ENCODE measurements around the gene LHX5. TPM values are rescaled to one million over a fixed set of nuclear protein-coding genes. Genes with fewer than 3 reads are reported as not detected.
"Not testable (repeated sequence)": the region's sequence is repeated elsewhere in the genome, so short reads cannot be mapped to it uniquely, and the experiment has no call there.

Gene LHX5
- total and polyA plus RNA-seq, 2 experiments from 2014 or later = not detected

GRCh38 chr12:113497693-113498092, 26.0 kb upstream of the LHX5 start:
- H3K27me3 ChIP-seq = peaks cover 47% of the 10 kb centered on the region
- no peak overlapping the region for H3K4me3 ChIP-seq
- H3K36me3 ChIP-seq = no peaks in the 10 kb centered on the region
- TF ChIP-seq, protein P1, sequence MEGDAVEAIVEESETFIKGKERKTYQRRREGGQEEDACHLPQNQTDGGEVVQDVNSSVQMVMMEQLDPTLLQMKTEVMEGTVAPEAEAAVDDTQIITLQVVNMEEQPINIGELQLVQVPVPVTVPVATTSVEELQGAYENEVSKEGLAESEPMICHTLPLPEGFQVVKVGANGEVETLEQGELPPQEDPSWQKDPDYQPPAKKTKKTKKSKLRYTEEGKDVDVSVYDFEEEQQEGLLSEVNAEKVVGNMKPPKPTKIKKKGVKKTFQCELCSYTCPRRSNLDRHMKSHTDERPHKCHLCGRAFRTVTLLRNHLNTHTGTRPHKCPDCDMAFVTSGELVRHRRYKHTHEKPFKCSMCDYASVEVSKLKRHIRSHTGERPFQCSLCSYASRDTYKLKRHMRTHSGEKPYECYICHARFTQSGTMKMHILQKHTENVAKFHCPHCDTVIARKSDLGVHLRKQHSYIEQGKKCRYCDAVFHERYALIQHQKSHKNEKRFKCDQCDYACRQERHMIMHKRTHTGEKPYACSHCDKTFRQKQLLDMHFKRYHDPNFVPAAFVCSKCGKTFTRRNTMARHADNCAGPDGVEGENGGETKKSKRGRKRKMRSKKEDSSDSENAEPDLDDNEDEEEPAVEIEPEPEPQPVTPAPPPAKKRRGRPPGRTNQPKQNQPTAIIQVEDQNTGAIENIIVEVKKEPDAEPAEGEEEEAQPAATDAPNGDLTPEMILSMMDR (IDR thresholded peaks at IDR 0.05; ENCODE audit: low read depth, low read length) = no peak
- H3K27ac ChIP-seq = no peak overlapping the region
- no peaks in the 10 kb centered on the region for H3K9me3 ChIP-seq (ENCODE audit: low read depth)
- H3K4me1 ChIP-seq (ENCODE audit: low read depth) = no peaks in the 10 kb centered on the region
- DNase-seq (ENCODE audit: low read depth in 1 of 2, low spot score in 1 of 2) = no peak

- H3K4me1 ChIP-seq (ENCODE audit: low read depth); H3K9me3 ChIP-seq (ENCODE audit: low read depth); H3K27ac ChIP-seq; H3K36me3 ChIP-seq; H3K4me3 ChIP-seq; DNase-seq (ENCODE audit: low read depth in 1 of 2, low spot score in 1 of 2): not testable (repeated sequence)
- H3K27me3 ChIP-seq = peaks cover 40% of the 10 kb centered on the region
Measured at GRCh38 chr12:113495941-113496340, 24.3 kb upstream of the LHX5 start.

DNA sequence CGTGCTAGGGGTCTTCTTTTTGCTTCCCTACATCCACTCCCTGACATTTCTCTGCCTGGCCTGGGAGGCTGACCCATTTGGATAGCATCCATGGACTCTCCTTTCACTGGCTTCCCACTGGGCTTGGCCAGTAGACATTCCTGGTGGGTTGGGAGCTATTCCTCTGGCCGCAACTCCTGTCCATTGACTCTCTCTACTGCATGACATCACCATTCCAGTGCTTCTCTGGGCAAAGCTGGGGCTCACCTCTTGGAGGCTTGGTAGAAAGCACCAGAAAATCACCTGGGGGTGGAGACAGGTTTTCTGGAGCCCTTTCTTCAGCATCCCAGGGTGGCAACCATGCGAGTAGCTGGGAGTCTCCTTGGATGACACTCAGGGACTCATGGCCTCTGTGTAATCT, 16.7 kb upstream of the LHX5 start:
- H3K4me3 ChIP-seq = no peak overlapping the region
- DNase-seq (ENCODE audit: low read depth in 1 of 2, low spot score in 1 of 2) = no peak
- H3K27me3 ChIP-seq = peaks cover 66% of the 10 kb centered on the region
- H3K4me1 ChIP-seq (ENCODE audit: low read depth) = no peaks in the 10 kb centered on the region
- no peaks in the 10 kb centered on the region for H3K9me3 ChIP-seq (ENCODE audit: low read depth)
- H3K27ac ChIP-seq = no peak overlapping the region
- TF ChIP-seq, protein P1 (IDR thresholded peaks at IDR 0.05; ENCODE audit: low read depth, low read length) = no peak
- no peaks in the 10 kb centered on the region for H3K36me3 ChIP-seq

GRCh38 chr12:113486722-113487121, 15.1 kb upstream of the LHX5 start:
- Histone ChIP-seq H3K4me3 (no peak overlapping the region), H3K9me3 (ENCODE audit: low read depth) (no peaks in the 10 kb centered on the region), H3K27me3 (peaks cover 82% of the 10 kb centered on the region), H3K36me3 (no peaks in the 10 kb centered on the region), H3K27ac (no peak overlapping the region), H3K4me1 (ENCODE audit: low read depth) (no peaks in the 10 kb centered on the region)
- no peak for DNase-seq (ENCODE audit: low read depth in 1 of 2, low spot score in 1 of 2)
- TF ChIP-seq, protein P1 (IDR thresholded peaks at IDR 0.05; ENCODE audit: low read depth, low read length) = no peak

DNA sequence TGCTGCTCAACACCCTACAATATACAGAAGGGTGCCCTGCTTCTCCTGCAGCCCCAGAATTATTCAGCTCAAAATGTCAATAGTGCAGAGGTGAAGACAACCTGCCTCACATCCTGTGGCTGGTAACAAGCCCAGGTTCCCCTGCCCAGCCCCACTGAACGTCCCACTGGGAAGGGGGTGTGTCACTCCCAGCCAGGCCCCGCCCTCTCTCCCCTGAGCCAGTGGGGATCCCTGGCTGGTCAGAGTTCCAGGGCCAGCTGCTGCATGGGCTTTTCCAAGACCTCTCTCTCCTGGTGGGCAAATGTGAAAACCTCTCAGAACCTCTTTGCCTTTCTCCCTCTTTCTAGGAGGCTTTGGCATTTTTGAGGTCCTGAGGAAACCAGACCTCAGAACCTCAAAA, 13.7 kb upstream of the LHX5 start:
- Histone ChIP-seq H3K27me3 (peaks cover 96% of the 10 kb centered on the region), H3K36me3 (no peaks in the 10 kb centered on the region), H3K4me3 (no peak overlapping the region), H3K27ac (no peak overlapping the region), H3K4me1 (ENCODE audit: low read depth) (no peaks in the 10 kb centered on the region), H3K9me3 (ENCODE audit: low read depth) (no peaks in the 10 kb centered on the region)
- TF ChIP-seq, protein P1 (IDR thresholded peaks at IDR 0.05; ENCODE audit: low read depth, low read length) = no peak
- DNase-seq (ENCODE audit: low read depth in 1 of 2, low spot score in 1 of 2) = no peak

- Histone ChIP-seq H3K27ac (no peak overlapping the region), H3K4me1 (ENCODE audit: low read depth) (no peaks in the 10 kb centered on the region)
- no peak for DNase-seq (ENCODE audit: low read depth in 1 of 2, low spot score in 1 of 2)
Measured at GRCh38 chr12:113482334-113482733, 10.7 kb upstream of the LHX5 start.

More at GRCh38 chr12:113482334-113482733, 10.7 kb upstream of the LHX5 start:
- TF ChIP-seq, protein P1 (IDR thresholded peaks at IDR 0.05; ENCODE audit: low read depth, low read length) = no peak
- H3K9me3 ChIP-seq (ENCODE audit: low read depth) = no peaks in the 10 kb centered on the region
- no peak overlapping the region for H3K4me3 ChIP-seq
- peaks cover 100% of the 10 kb centered on the region for H3K27me3 ChIP-seq
- no peaks in the 10 kb centered on the region for H3K36me3 ChIP-seq
